Stomach (tissue), 9 donors: ENCODE measurements around the gene FAM24B. TPM values are rescaled to one million over a fixed set of nuclear protein-coding genes. Genes with fewer than 3 reads are reported as not detected.

Experiments used
- DNase-seq, 2 donors: peaks; one replicate each; pipeline versions ENCODE4 v3.0.0 to v3.0.0-alpha.2; 2013 to 2019
- H3K27ac ChIP-seq, 5 donors: fragments of 200-600 bp in 4 of 5; sonication (generic) in 4 of 5; one replicate each; pipeline ENCODE4 v1.5.1; 2013 to 2019; ENCODE audit warnings: mild to moderate bottlenecking in 1 of 5, moderate library complexity in 1 of 5
- H3K27me3 ChIP-seq, 3 donors: fragments of 200-600 bp; sonication (generic); one replicate each; pipeline ENCODE4 v1.5.1; 2017 to 2019; ENCODE audit warnings: mixed run types in 1 of 3
- H3K36me3 ChIP-seq, 4 donors: fragments of 200-600 bp; sonication (generic); 1 replicate in 3 of 4; 2 replicates in 1 of 4; pipeline ENCODE4 v1.5.1; 2016 to 2019
- H3K4me1 ChIP-seq, 4 donors: fragments of 200-600 bp; sonication (generic); one replicate each; pipeline ENCODE4 v1.5.1; 2016 to 2019
- H3K4me3 ChIP-seq, 4 donors: fragments of 200-600 bp; sonication (generic) in 3 of 4; one replicate each; pipeline ENCODE4 v1.5.1; 2016 to 2019; ENCODE audit warnings: mild to moderate bottlenecking in 1 of 4
- H3K9me3 ChIP-seq, 4 donors: fragments of 200-600 bp; sonication (generic); one replicate each; pipeline ENCODE4 v1.5.1; 2016 to 2019
- CTCF ChIP-seq, 7 experiments: fragments of 450-650 bp in 4 of 7; fragments of 200-600 bp in 3 of 7; sonication (generic) in 3 of 7; IDR thresholded peaks; one replicate each; pipeline ENCODE4 v1.5.1; 2016 to 2019; ENCODE audit warnings: antibody characterized with exemption in 7 of 7, control low read depth in 2 of 7, mild to moderate bottlenecking in 1 of 7
- EP300 ChIP-seq: sonication (generic); formaldehyde crosslinking; IDR thresholded peaks from one replicate; pipeline ENCODE4 v1.6.1; 2017; ENCODE audit warnings: antibody characterized with exemption
- POLR2A ChIP-seq, 4 donors: fragments of 450-650 bp; IDR thresholded peaks; one replicate each; pipeline ENCODE4 v1.6.1; 2016; ENCODE audit warnings: antibody characterized with exemption in 4 of 4, control low read depth in 2 of 4, mild to moderate bottlenecking in 1 of 4, moderate library complexity in 1 of 4
- POLR2AphosphoS5 ChIP-seq, 3 donors: sonication (generic); formaldehyde crosslinking; IDR thresholded peaks; one replicate each; pipeline ENCODE4 v1.6.1; 2016; ENCODE audit warnings: antibody characterized with exemption in 3 of 3
- WGBS, 5 donors: extraction: QIAGEN DNeasy Blood & Tissue Kit in 3 of 5; methylation state at CpG; one replicate each; pipeline versions ENCODE4 v1.1.5 to v1.1.7; 2013 to 2018; 5-methylcytosine and 5-hydroxymethylcytosine counted together
- intact Hi-C: fragments of 100-400 bp; cut with DNase I; formaldehyde crosslinking; loops from one replicate; pipeline ENCODE4 v1.15.1; 2023; ENCODE audit warnings: low total_unique reads
- polyA plus RNA-seq, 3 donors: library from polyadenylated mRNA; stranded (reverse); fragments of 200-250 nt; gene quantifications; one replicate each; pipeline ENCODE4 v1.2.3, GENCODE V29; 2013
- total RNA-seq, 5 donors: library from RNA; depleted of rRNA; stranded (reverse); fragments of >200 nt; gene quantifications; one replicate each; pipeline versions ENCODE4 v1.1.0 to v1.2.3, GENCODE V29; 2014 to 2016
- donor health status: healthy with polysubstance abuse.
- donor health status: Bipolar disorder and iron deficiency.
- donor health status: healthy.

Gene FAM24B
- total and polyA plus RNA-seq, 8 donors: 2.0 to 4.5 (median 3.4) TPM; not detected in 2

GRCh38 chr10:122853665-122854313 is 25.6 kb downstream of the FAM24B start:
- peaks cover 0 to 53% (median 22%) of the 10 kb centered on the region in 4 donors for H3K36me3 ChIP-seq
- no peak for DNase-seq
- no peaks in the 10 kb centered on the region for H3K9me3 ChIP-seq
- H3K4me1 ChIP-seq: no peaks in the 10 kb centered on the region
- no peaks in the 10 kb centered on the region for H3K27me3 ChIP-seq
- no peak overlapping the region for H3K27ac ChIP-seq
- intact Hi-C loops: no loop called here
- WGBS, 5 donors: 72 to 93% (median 88%) methylated on average over 1 of the region's 1 CpG
- H3K4me3 ChIP-seq: no peak overlapping the region
- TF ChIP-seq POLR2A (IDR thresholded peaks at IDR 0.05): no peak
- no peak for TF ChIP-seq CTCF (IDR thresholded peaks at IDR 0.05)
- no peak for TF ChIP-seq POLR2AphosphoS5 (IDR thresholded peaks at IDR 0.05)
- no peak for TF ChIP-seq EP300

GRCh38 chr10:122852261-122852660 is 27.1 kb downstream of the FAM24B start:
- TF ChIP-seq POLR2A (IDR thresholded peaks at IDR 0.05) (no peak), POLR2AphosphoS5 (IDR thresholded peaks at IDR 0.05) (no peak), EP300 (no peak), CTCF (IDR thresholded peaks at IDR 0.05) (no peak)
- H3K9me3 ChIP-seq: no peaks in the 10 kb centered on the region
- no peaks in the 10 kb centered on the region for H3K4me1 ChIP-seq
- no peak overlapping the region for H3K27ac ChIP-seq
- H3K27me3 ChIP-seq: no peaks in the 10 kb centered on the region
- H3K36me3 ChIP-seq: peaks cover 0 to 59% (median 22%) of the 10 kb centered on the region in 4 donors
- no peak for DNase-seq
- intact Hi-C loops: no loop called here
- H3K4me3 ChIP-seq: no peak overlapping the region
- WGBS, 5 donors: 85 to 98% (median 97%) methylated on average over 2 of the region's 2 CpGs

- Histone ChIP-seq H3K27ac (no peak overlapping the region), H3K4me3 (no peak overlapping the region), H3K27me3 (no peaks in the 10 kb centered on the region), H3K4me1 (no peaks in the 10 kb centered on the region), H3K36me3 (peaks cover 0 to 62% (median 24%) of the 10 kb centered on the region in 4 donors), H3K9me3 (no peaks in the 10 kb centered on the region)
- intact Hi-C loops: no loop called here
- DNase-seq: peak in 1 of 2 donors; percentile 35
- TF ChIP-seq EP300 (no peak), POLR2A (IDR thresholded peaks at IDR 0.05) (no peak), POLR2AphosphoS5 (IDR thresholded peaks at IDR 0.05) (no peak), CTCF (IDR thresholded peaks at IDR 0.05) (no peak)
- 74 to 78% (median 75%) methylated on average over 5 of the region's 5 CpGs for WGBS, 5 donors
These were observed 28.4 kb downstream of the FAM24B start for GRCh38 chr10:122850705-122851640.

GRCh38 chr10:122849900-122850605 is 29.3 kb downstream of the FAM24B start:
- Histone ChIP-seq H3K27me3 (no peaks in the 10 kb centered on the region), H3K36me3 (peaks cover 0 to 59% (median 23%) of the 10 kb centered on the region in 4 donors), H3K4me1 (no peaks in the 10 kb centered on the region), H3K27ac (no peak overlapping the region), H3K9me3 (no peaks in the 10 kb centered on the region), H3K4me3 (no peak overlapping the region)
- no peak for TF ChIP-seq EP300
- no peak for TF ChIP-seq POLR2A (IDR thresholded peaks at IDR 0.05)
- no peak for TF ChIP-seq CTCF (IDR thresholded peaks at IDR 0.05)
- TF ChIP-seq POLR2AphosphoS5 (IDR thresholded peaks at IDR 0.05): no peak
- DNase-seq: no peak
- intact Hi-C loops: no loop called here
- WGBS, 5 donors: 71 to 75% (median 72%) methylated on average over 12 of the region's 12 CpGs
